K562 (cell line): Measurements from ENCODE around the gene CLCN1. TPM values are rescaled to one million over a fixed set of nuclear protein-coding genes. Genes with fewer than 3 reads are reported as not detected.
A peak's percentile ranks its signal among the peaks of the same experiment; 100 is the strongest.

Experiments used
- E2F1 ChIP-seq: sonication (generic); formaldehyde crosslinking; IDR thresholded peaks from 2 replicates; pipeline ENCODE4 v1.8.1; 2023; ENCODE audit warnings: mild to moderate bottlenecking, missing genetic modification reagents, moderate library complexity
- ELF2 ChIP-seq: fragments of 250-450 bp; sonication (Bioruptor Pico); IDR thresholded peaks from 2 replicates; pipeline ENCODE4 v1.5.0; 2021; ENCODE audit warnings: mild to moderate bottlenecking
- KDM4B ChIP-seq, 2 experiments: fragments of 450-650 bp in 1 of 2; sonication (generic) in 1 of 2; IDR thresholded peaks; 2 replicates each; pipeline ENCODE4 v1.6.1; 2016 to 2017; ENCODE audit warnings: borderline replicate concordance in 2 of 2, antibody characterized with exemption in 1 of 2, low read depth in 1 of 2, mild to moderate bottlenecking in 1 of 2
- MAFG ChIP-seq: fragments of 450-650 bp; conservative IDR thresholded peaks from 2 replicates; pipeline ENCODE4 v1.6.1; 2016; ENCODE audit warnings: missing genetic modification characterization, missing compliant biosample characterization
- NEUROD1 ChIP-seq: fragments of 150-350 bp; IDR thresholded peaks from 2 replicates; pipeline ENCODE4 v1.6.1; 2014; ENCODE audit warnings: borderline replicate concordance, low read length, low read depth; ENCODE audit not compliant: partially characterized antibody
- RBM22 ChIP-seq: fragments of 200-400 bp; formaldehyde crosslinking; IDR thresholded peaks from 2 replicates; pipeline ENCODE4 v1.6.1; 2018; ENCODE audit warnings: low read length, low read depth; ENCODE audit not compliant: poor library complexity, severe bottlenecking
- SMARCB1 ChIP-seq: IDR thresholded peaks from 2 replicates; pipeline ENCODE4 v1.6.1; 2011; ENCODE audit warnings: improper control_type of control experiment, low read depth; ENCODE audit not compliant: insufficient read length
- SNRNP70 ChIP-seq: fragments of 200-400 bp; formaldehyde crosslinking; optimal IDR thresholded peaks from 2 replicates; pipeline ENCODE3; 2017; ENCODE audit warnings: low read depth, low read length
- TCF7L2 ChIP-seq: fragments of 150-350 bp; IDR thresholded peaks from 2 replicates; pipeline ENCODE4 v1.6.1; 2016; ENCODE audit warnings: low read depth, mild to moderate bottlenecking, low read length, moderate library complexity
- TGIF2 ChIP-seq: sonication (generic); formaldehyde crosslinking; IDR thresholded peaks from 2 replicates; pipeline ENCODE4 v1.8.1; 2022; ENCODE audit warnings: mild to moderate bottlenecking, missing genetic modification reagents, moderate library complexity
- TRIM25 ChIP-seq: fragments of 450-650 bp; IDR thresholded peaks from 2 replicates; pipeline ENCODE4 v1.7.0; 2016; ENCODE audit warnings: borderline replicate concordance
- U2AF1 ChIP-seq: fragments of 200-400 bp; formaldehyde crosslinking; optimal IDR thresholded peaks from 2 replicates; pipeline ENCODE3; 2017; ENCODE audit warnings: mild to moderate bottlenecking, low read depth, low read length, moderate library complexity
- ZFP30 ChIP-seq: fragments of 250-450 bp; sonication (Bioruptor Pico); IDR thresholded peaks from 2 replicates; pipeline ENCODE4 v1.8.0; 2022; ENCODE audit warnings: moderate library complexity, mild to moderate bottlenecking, inconsistent platforms, borderline replicate concordance
- ZNF280A ChIP-seq: fragments of 450-650 bp; IDR thresholded peaks from 2 replicates; pipeline ENCODE4 v1.6.1; 2018; ENCODE audit warnings: mild to moderate bottlenecking, low read depth; ENCODE audit not compliant: partially characterized antibody
- ZNF324 ChIP-seq: fragments of 250-450 bp; sonication (Bioruptor Pico); IDR thresholded peaks from 2 replicates; pipeline ENCODE4 v1.4.0; 2020; ENCODE audit warnings: mild to moderate bottlenecking
- ZNF609 ChIP-seq: sonication (generic); formaldehyde crosslinking; IDR thresholded peaks from 2 replicates; pipeline ENCODE4 v1.8.1; 2023; ENCODE audit warnings: missing genetic modification reagents, mild to moderate bottlenecking, borderline replicate concordance
- ZNF778 ChIP-seq: fragments of 450-650 bp; formaldehyde crosslinking; IDR thresholded peaks from 2 replicates; pipeline ENCODE4 v1.4.0; 2020; ENCODE audit warnings: mild to moderate bottlenecking, moderate library complexity
- polyA plus RNA-seq, 8 experiments: library from polyadenylated mRNA; depleted of rRNA in 4 of 8; stranded (reverse) in 5 of 8; unstranded in 3 of 8; fragments of >200 nt; fragmentation: Nextera tagmentation in 2 of 8; fragmentation: Illumina TruSeq in 1 of 8; extraction: Ambion mirVana in 2 of 8; extraction: Trizol in 1 of 8; gene quantifications; 2 replicates each; pipeline versions ENCODE4 v1.2.1 to v1.2.3, GENCODE V29; 2011 to 2014; ENCODE audit warnings: inconsistent platforms in 1 of 8, missing spikeins in 1 of 8
- total RNA-seq, 7 experiments: library from RNA; depleted of rRNA in 6 of 7; stranded (reverse); fragments of >200 nt in 6 of 7; fragmentation: Illumina TruSeq in 2 of 7; extraction: Trizol in 2 of 7; gene quantifications; 2 replicates each; pipeline versions ENCODE4 v1.2.1 to v1.2.3, GENCODE V29; 2011 to 2021; ENCODE audit warnings: low replicate concordance in 1 of 7

The CLCN1 gene
- total and polyA plus RNA-seq, 9 of the 15 experiments (the other 6 are each of a cell fraction or from before 2014, with no cell fraction given): 0.01 to 0.11 (median 0.04) TPM; not detected in 4

- TF ChIP-seq ZNF280A: no peak
- TF ChIP-seq E2F1 (CRISPR knock-in tag): peak; percentile 84
- TF ChIP-seq TRIM25: no peak
- TF ChIP-seq ZFP30 (CRISPR knock-in tag): no peak
- TF ChIP-seq MAFG (tag): no peak
- TF ChIP-seq ELF2 (CRISPR knock-in tag): no peak
- TF ChIP-seq ZNF778 (CRISPR knock-in tag): no peak
- peak; percentile 58 for TF ChIP-seq NEUROD1
- TF ChIP-seq TGIF2: 0 out of 2 replicates have a peak, but pooled peaks have one; percentile 8
- TF ChIP-seq SNRNP70: no peak
- TF ChIP-seq RBM22: no peak
- no peak for TF ChIP-seq ZNF324 (CRISPR knock-in tag)
- TF ChIP-seq ZNF609: peak; percentile 81
- TF ChIP-seq KDM4B (IDR thresholded peaks at IDR 0.05; ENCODE audit: borderline replicate concordance in 2 of 2, low read depth in 1 of 2): no peak; a peak in 1 of 4 replicates
- TF ChIP-seq TCF7L2: no peak
- TF ChIP-seq U2AF1: peak; percentile 18
- no peak for TF ChIP-seq SMARCB1
Observed at GRCh38 chr7:143287935-143288826, 27.7 kb upstream of the CLCN1 start, which contains the start of gene CASP2 (continued).
